Measurements from ENCODE around the gene STK11. TPM values are rescaled to one million over a fixed set of nuclear protein-coding genes. Genes with fewer than 3 reads are reported as not detected.

STK11 gene
- total RNA-seq, 1 experiment from 2014 or later: 116 TPM

- ChIA-PET CTCF (no interaction called here), POLR2A (no interaction called here)
- TF ChIP-seq POLR2AphosphoS5 (IDR thresholded peaks at IDR 0.05; ENCODE audit: low read depth, low read length) (no peak), REST (IDR thresholded peaks at IDR 0.05; ENCODE audit: insufficient read depth in 1 of 2, low read depth in 2 of 2, low read length in 1 of 2) (no peak), CTCF (IDR thresholded peaks at IDR 0.05) (no peak), SIN3A (IDR thresholded peaks at IDR 0.05; ENCODE audit: borderline replicate concordance, insufficient read depth, low read depth, low read length) (no peak), TCF7L2 (IDR thresholded peaks at IDR 0.05; ENCODE audit: low read depth, low read length) (no peak)
- Histone ChIP-seq H3K9me3 (ENCODE audit: control insufficient read depth, insufficient read depth, low read depth, low read length) (no peaks in the 10 kb centered on the region), H3K4me3 (ENCODE audit: low read depth in 2 of 2, low read length in 2 of 2) (peak overlapping the region; percentile 63 to 66), H3K27me3 (ENCODE audit: control insufficient read depth, insufficient read depth, low read length) (no peaks in the 10 kb centered on the region), H3K4me1 (ENCODE audit: control insufficient read depth, insufficient read depth, low read length) (peaks cover 33% of the 10 kb centered on the region), H3K36me3 (ENCODE audit: control insufficient read depth, insufficient read depth, low read length) (no peaks in the 10 kb centered on the region), H3K27ac (ENCODE audit: low read length) (peak overlapping the region; percentile 54; the same call in 1 of the 2 replicates)
- ATAC-seq (no peak), DNase-seq (ENCODE audit: low read depth, low spot score) (no peak)
- in situ Hi-C loops (cut with HindIII; ENCODE audit: low pct_unique_long_range_greater_than_20kb, low sequenced_read_pairs) (no loop called here), intact Hi-C loops (cut with micrococcal nuclease; ENCODE audit: unreplicated experiment) (no loop called here)
- no TSS peak for BruUV-seq (replicated peaks)
Observed at GRCh38 chr19:1236576-1236975, 31.0 kb downstream of the STK11 start.

GRCh38 chr19:1237027-1237659 is 31.6 kb downstream of the STK11 start:
- in situ Hi-C loops (cut with HindIII; ENCODE audit: low pct_unique_long_range_greater_than_20kb, low sequenced_read_pairs) (no loop called here), intact Hi-C loops (cut with micrococcal nuclease; ENCODE audit: unreplicated experiment) (no loop called here)
- ChIA-PET CTCF (no interaction called here), POLR2A (no interaction called here)
- Histone ChIP-seq H3K27ac (ENCODE audit: low read length) (peak overlapping the region; percentile 66), H3K27me3 (ENCODE audit: control insufficient read depth, insufficient read depth, low read length) (no peaks in the 10 kb centered on the region), H3K9me3 (ENCODE audit: control insufficient read depth, insufficient read depth, low read depth, low read length) (no peaks in the 10 kb centered on the region), H3K4me3 (ENCODE audit: low read depth in 2 of 2, low read length in 2 of 2) (peak overlapping the region; percentile 63 to 66), H3K4me1 (ENCODE audit: control insufficient read depth, insufficient read depth, low read length) (peaks cover 29% of the 10 kb centered on the region), H3K36me3 (ENCODE audit: control insufficient read depth, insufficient read depth, low read length) (no peaks in the 10 kb centered on the region; the same call in 1 of the 2 replicates)
- ATAC-seq: no peak
- no peak for TF ChIP-seq REST (IDR thresholded peaks at IDR 0.05; ENCODE audit: insufficient read depth in 1 of 2, low read depth in 2 of 2, low read length in 1 of 2)
- TF ChIP-seq POLR2AphosphoS5 (IDR thresholded peaks at IDR 0.05; ENCODE audit: low read depth, low read length): no peak
- no peak for TF ChIP-seq CTCF (IDR thresholded peaks at IDR 0.05)
- TF ChIP-seq SIN3A (IDR thresholded peaks at IDR 0.05; ENCODE audit: borderline replicate concordance, insufficient read depth, low read depth, low read length): no peak
- no peak for TF ChIP-seq TCF7L2 (IDR thresholded peaks at IDR 0.05; ENCODE audit: low read depth, low read length)
- no peak for DNase-seq (ENCODE audit: low read depth, low spot score)
- no TSS peak for BruUV-seq (replicated peaks)
